HepG2 (cell line): ENCODE results near the gene EBF4. TPM values are rescaled to one million over a fixed set of nuclear protein-coding genes. Genes with fewer than 3 reads are reported as not detected.

Source experiments
- E2F2 ChIP-seq: sonication (generic); formaldehyde crosslinking; IDR thresholded peaks from 2 replicates; pipeline ENCODE4 v1.4.0; 2020; ENCODE audit warnings: missing genetic modification reagents, borderline replicate concordance
- GFI1 ChIP-seq: sonication (generic); formaldehyde crosslinking; IDR thresholded peaks from 2 replicates; pipeline ENCODE4 v1.5.0; 2020; ENCODE audit warnings: missing genetic modification reagents, mild to moderate bottlenecking, borderline replicate concordance
- JARID2 ChIP-seq: sonication (generic); formaldehyde crosslinking; IDR thresholded peaks from 2 replicates; pipeline ENCODE4 v1.8.1; 2023; ENCODE audit warnings: missing genetic modification reagents, inconsistent platforms; ENCODE audit not compliant: insufficient replicate concordance
- MEIS1 ChIP-seq: sonication (generic); formaldehyde crosslinking; IDR thresholded peaks from 2 replicates; pipeline ENCODE4 v1.9.0; 2021; ENCODE audit warnings: mild to moderate bottlenecking, missing genetic modification reagents, moderate library complexity, borderline replicate concordance
- NCOR1 ChIP-seq: fragments of 200-600 bp; sonication (generic); IDR thresholded peaks from 2 replicates; pipeline ENCODE4 v1.7.0; 2017; ENCODE audit warnings: antibody characterized with exemption, low read length, borderline replicate concordance
- RARA ChIP-seq: IDR thresholded peaks from 2 replicates; pipeline ENCODE4 v1.6.1; 2016; ENCODE audit warnings: missing genetic modification reagents, missing compliant biosample characterization
- REL ChIP-seq: sonication (generic); formaldehyde crosslinking; conservative IDR thresholded peaks from 2 replicates; pipeline ENCODE4 v1.8.0; 2022; ENCODE audit warnings: mild to moderate bottlenecking, missing genetic modification reagents, moderate library complexity
- TBP ChIP-seq: sonication (generic); formaldehyde crosslinking; IDR thresholded peaks from 2 replicates; pipeline ENCODE4 v1.5.0; 2020; ENCODE audit warnings: missing genetic modification reagents
- TBX2 ChIP-seq: sonication (generic); formaldehyde crosslinking; IDR thresholded peaks from 2 replicates; pipeline ENCODE4 v1.5.0; 2020; ENCODE audit warnings: missing genetic modification reagents, mild to moderate bottlenecking, borderline replicate concordance
- ZBTB38 ChIP-seq: sonication (generic); formaldehyde crosslinking; IDR thresholded peaks from 2 replicates; pipeline ENCODE4 v1.5.1; 2020; ENCODE audit warnings: mild to moderate bottlenecking, missing genetic modification reagents
- ZFP82 ChIP-seq: sonication (generic); formaldehyde crosslinking; IDR thresholded peaks from 2 replicates; pipeline ENCODE4 v1.5.1; 2020; ENCODE audit warnings: mild to moderate bottlenecking, missing genetic modification reagents, borderline replicate concordance
- ZKSCAN1 ChIP-seq: fragments of 150-350 bp; IDR thresholded peaks from 2 replicates; pipeline ENCODE4 v1.6.1; 2014; ENCODE audit warnings: low read length
- ZNF362 ChIP-seq: sonication (generic); formaldehyde crosslinking; IDR thresholded peaks from 2 replicates; pipeline ENCODE4 v1.4.0; 2020; ENCODE audit warnings: missing genetic modification reagents, mild to moderate bottlenecking, borderline replicate concordance
- ZNF451 ChIP-seq: sonication (generic); formaldehyde crosslinking; IDR thresholded peaks from 2 replicates; pipeline ENCODE4 v1.5.0; 2020; ENCODE audit warnings: mild to moderate bottlenecking, missing genetic modification reagents
- ZNF512B ChIP-seq: sonication (generic); formaldehyde crosslinking; IDR thresholded peaks from 2 replicates; pipeline ENCODE4 v1.5.1; 2020; ENCODE audit warnings: missing genetic modification reagents, mild to moderate bottlenecking, borderline replicate concordance
- ZNF772 ChIP-seq: sonication (generic); formaldehyde crosslinking; IDR thresholded peaks from 2 replicates; pipeline ENCODE4 v1.5.0; 2020; ENCODE audit warnings: mild to moderate bottlenecking, missing genetic modification reagents
- polyA plus RNA-seq, 8 experiments: library from polyadenylated mRNA; depleted of rRNA in 3 of 8; stranded (reverse) in 7 of 8; unstranded in 1 of 8; fragments of >200 nt; fragmentation: Illumina TruSeq in 4 of 8; extraction: Trizol in 4 of 8; gene quantifications; 2 replicates each; pipeline versions ENCODE4 v1.2.1 to v1.2.3, GENCODE V29; 2011 to 2016; ENCODE audit warnings: low read depth in 4 of 8, missing spikeins in 1 of 8, mixed read lengths in 1 of 8; ENCODE audit not compliant: insufficient read depth in 1 of 8
- total RNA-seq, 5 experiments: library from RNA; depleted of rRNA; stranded (reverse); fragments of >200 nt; fragmentation: Illumina TruSeq; extraction: Trizol; gene quantifications; 2 replicates each; pipeline ENCODE4 v1.2.3, GENCODE V29; 2016; ENCODE audit warnings: low read depth in 1 of 5
- TF ChIP-seq, protein P1 (sequence below): sonication (generic); formaldehyde crosslinking; IDR thresholded peaks from 2 replicates; pipeline ENCODE4 v1.4.0; 2020; ENCODE audit warnings: mild to moderate bottlenecking, missing genetic modification reagents
- TF ChIP-seq, protein P2 (sequence below): sonication (generic); formaldehyde crosslinking; IDR thresholded peaks from 2 replicates; pipeline ENCODE4 v1.4.0; 2020; ENCODE audit warnings: mild to moderate bottlenecking, missing genetic modification reagents

The EBF4 gene
- total and polyA plus RNA-seq, 2 of the 13 experiments (the other 11 are each of a cell fraction or from before 2014, with no cell fraction given): 0.84 to 2.2 TPM

- no peak for TF ChIP-seq ZNF362
- peak; percentile 84 for TF ChIP-seq E2F2 (CRISPR knock-in tag)
- peak; percentile 98 for TF ChIP-seq REL (CRISPR knock-in tag)
- peak; percentile 72 for TF ChIP-seq MEIS1 (CRISPR knock-in tag)
- no peak for TF ChIP-seq JARID2
- peak; percentile 91; the same call in 1 of the 2 replicates for TF ChIP-seq ZBTB38 (CRISPR knock-in tag)
- no peak for TF ChIP-seq NCOR1
- TF ChIP-seq ZNF772 (CRISPR knock-in tag): peak; percentile 95
- peak; percentile 85 for TF ChIP-seq GFI1 (CRISPR knock-in tag)
- peak; percentile 93; the same call in 1 of the 2 replicates for TF ChIP-seq ZNF451 (CRISPR knock-in tag)
- TF ChIP-seq ZKSCAN1: peak; percentile 27; the same call in 1 of the 2 replicates
- no peak; the same call in 1 of the 2 replicates for TF ChIP-seq RARA (CRISPR knock-in tag)
- TF ChIP-seq, protein P1, sequence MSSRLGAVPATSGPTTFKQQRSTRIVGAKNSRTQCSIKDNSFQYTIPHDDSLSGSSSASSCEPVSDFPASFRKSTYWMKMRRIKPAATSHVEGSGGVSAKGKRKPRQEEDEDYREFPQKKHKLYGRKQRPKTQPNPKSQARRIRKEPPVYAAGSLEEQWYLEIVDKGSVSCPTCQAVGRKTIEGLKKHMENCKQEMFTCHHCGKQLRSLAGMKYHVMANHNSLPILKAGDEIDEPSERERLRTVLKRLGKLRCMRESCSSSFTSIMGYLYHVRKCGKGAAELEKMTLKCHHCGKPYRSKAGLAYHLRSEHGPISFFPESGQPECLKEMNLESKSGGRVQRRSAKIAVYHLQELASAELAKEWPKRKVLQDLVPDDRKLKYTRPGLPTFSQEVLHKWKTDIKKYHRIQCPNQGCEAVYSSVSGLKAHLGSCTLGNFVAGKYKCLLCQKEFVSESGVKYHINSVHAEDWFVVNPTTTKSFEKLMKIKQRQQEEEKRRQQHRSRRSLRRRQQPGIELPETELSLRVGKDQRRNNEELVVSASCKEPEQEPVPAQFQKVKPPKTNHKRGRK (CRISPR knock-in tag): no peak; the same call in none of the 2 replicates
- TF ChIP-seq TBP (CRISPR knock-in tag): 0 out of 2 replicates have a peak, but pooled peaks have one; percentile 13
- TF ChIP-seq ZNF512B (CRISPR knock-in tag): 0 out of 2 replicates have a peak, but pooled peaks have one; percentile 52
- TF ChIP-seq, protein P2, sequence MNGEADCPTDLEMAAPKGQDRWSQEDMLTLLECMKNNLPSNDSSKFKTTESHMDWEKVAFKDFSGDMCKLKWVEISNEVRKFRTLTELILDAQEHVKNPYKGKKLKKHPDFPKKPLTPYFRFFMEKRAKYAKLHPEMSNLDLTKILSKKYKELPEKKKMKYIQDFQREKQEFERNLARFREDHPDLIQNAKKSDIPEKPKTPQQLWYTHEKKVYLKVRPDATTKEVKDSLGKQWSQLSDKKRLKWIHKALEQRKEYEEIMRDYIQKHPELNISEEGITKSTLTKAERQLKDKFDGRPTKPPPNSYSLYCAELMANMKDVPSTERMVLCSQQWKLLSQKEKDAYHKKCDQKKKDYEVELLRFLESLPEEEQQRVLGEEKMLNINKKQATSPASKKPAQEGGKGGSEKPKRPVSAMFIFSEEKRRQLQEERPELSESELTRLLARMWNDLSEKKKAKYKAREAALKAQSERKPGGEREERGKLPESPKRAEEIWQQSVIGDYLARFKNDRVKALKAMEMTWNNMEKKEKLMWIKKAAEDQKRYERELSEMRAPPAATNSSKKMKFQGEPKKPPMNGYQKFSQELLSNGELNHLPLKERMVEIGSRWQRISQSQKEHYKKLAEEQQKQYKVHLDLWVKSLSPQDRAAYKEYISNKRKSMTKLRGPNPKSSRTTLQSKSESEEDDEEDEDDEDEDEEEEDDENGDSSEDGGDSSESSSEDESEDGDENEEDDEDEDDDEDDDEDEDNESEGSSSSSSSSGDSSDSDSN (CRISPR knock-in tag): peak; percentile 97
- peak; percentile 90; the same call in 1 of the 2 replicates for TF ChIP-seq ZFP82 (CRISPR knock-in tag)
- peak; percentile 85 for TF ChIP-seq TBX2
Measured at GRCh38 chr20:2651772-2652723, 40.5 kb upstream of the EBF4 start, which contains the start of gene NOP56 (continued).
